Endothelial cell of umbilical vein (primary cell): ENCODE data around the gene ERBB2. TPM values are rescaled to one million over a fixed set of nuclear protein-coding genes. Genes with fewer than 3 reads are reported as not detected.

Experiments
- BruUV-seq: library from RNA; stranded (reverse); fragments of 400-500 nt; replicated peaks from 2 replicates; lab custom pipeline; 2021; lab: Mats Ljungman, UMichigan
- CTCF ChIA-PET: fragments of 300-600, 350-600 bp; sonication (Branson Sonifier 250); formaldehyde crosslinking; loops from one replicate; lab custom pipeline; 2021; ENCODE audit warnings: antibody characterized with exemption, inconsistent platforms; lab: Charles Lee
- POLR2A ChIA-PET: fragments of 300-600, 350-600 bp; sonication (Branson Sonifier 250); formaldehyde crosslinking; loops from one replicate; lab custom pipeline; 2021; ENCODE audit warnings: antibody characterized with exemption, inconsistent platforms; lab: Charles Lee
- DNase-seq: peaks from one replicate; pipeline ENCODE4 v3.0.0-alpha.2; 2011; ENCODE audit warnings: low read depth, low spot score
- FAIRE-seq: peaks from 2 replicates; lab custom pipeline; 2011; peaks lifted over from hg19 to GRCh38; lab: Jason Lieb, UNC
- H2AFZ ChIP-seq: 2 replicates; pipeline ENCODE4 v1.6.0; 2012; ENCODE audit warnings: low read depth, low read length, control low read depth, inconsistent platforms
- H3K27ac ChIP-seq: 2 replicates; pipeline ENCODE4 v1.5.1; 2011; ENCODE audit warnings: low read depth, mild to moderate bottlenecking, control low read depth, low read length, moderate library complexity; ENCODE audit not compliant: insufficient read depth
- H3K27me3 ChIP-seq, 2 experiments: 2 replicates each; pipeline versions ENCODE4 v1.6.0 to v1.6.1; 2011; ENCODE audit warnings: low read length in 2 of 2, mixed read lengths in 1 of 2; ENCODE audit not compliant: control insufficient read depth in 2 of 2, insufficient read depth in 2 of 2
- H3K36me3 ChIP-seq, 2 experiments: 2 replicates in 1 of 2; 3 replicates in 1 of 2; pipeline ENCODE4 v1.5.1; 2011; ENCODE audit warnings: low read length in 2 of 2, mild to moderate bottlenecking in 1 of 2, moderate library complexity in 1 of 2; ENCODE audit not compliant: control insufficient read depth in 2 of 2, insufficient read depth in 2 of 2; ENCODE audit errors: extremely low read depth in 1 of 2
- H3K4me1 ChIP-seq: 3 replicates; pipeline ENCODE4 v1.5.1; 2011; ENCODE audit warnings: mild to moderate bottlenecking, low read length; ENCODE audit not compliant: control insufficient read depth, insufficient read depth; ENCODE audit errors: extremely low read depth
- H3K4me2 ChIP-seq: 2 replicates; pipeline ENCODE4 v1.6.1; 2011; ENCODE audit warnings: low read length, control low read depth, mixed read lengths; ENCODE audit not compliant: insufficient read depth
- H3K4me3 ChIP-seq, 3 experiments: fragments of 200-600 bp in 1 of 3; sonication (generic), shearing (Covaris generic) in 1 of 3; replicated peaks in 1 of 3; 2 replicates each; pipeline ENCODE4 v1.5.1; 2011 to 2016; ENCODE audit warnings: control low read depth in 3 of 3, low read length in 3 of 3, mild to moderate bottlenecking in 2 of 3, inconsistent platforms in 1 of 3, low read depth in 1 of 3, moderate library complexity in 1 of 3; ENCODE audit not compliant: insufficient read depth in 1 of 3
- H3K79me2 ChIP-seq: 2 replicates; pipeline ENCODE4 v1.6.0; 2012; ENCODE audit warnings: low read length, inconsistent platforms; ENCODE audit not compliant: control insufficient read depth, insufficient read depth
- H3K9ac ChIP-seq: replicated peaks from 2 replicates; pipeline ENCODE3; 2011; ENCODE audit warnings: low read length, control low read depth; ENCODE audit not compliant: insufficient read depth; ENCODE audit errors: extremely low read depth
- H3K9me1 ChIP-seq: replicated peaks from 3 replicates; pipeline ENCODE4 v1.6.0; 2011; ENCODE audit warnings: mild to moderate bottlenecking, low read length; ENCODE audit not compliant: control insufficient read depth, insufficient read depth; ENCODE audit errors: extremely low read depth
- H3K9me3 ChIP-seq: replicated peaks from 2 replicates; pipeline ENCODE4 v1.5.1; 2012; ENCODE audit warnings: low read length, inconsistent platforms; ENCODE audit not compliant: control insufficient read depth, insufficient read depth
- H4K20me1 ChIP-seq: replicated peaks from 2 replicates; pipeline ENCODE3; 2011; ENCODE audit warnings: mild to moderate bottlenecking, low read length; ENCODE audit not compliant: control insufficient read depth, insufficient read depth; ENCODE audit errors: extremely low read depth
- CTCF ChIP-seq, 2 donors: IDR thresholded peaks; 1 replicate in 1 of 2; 2 replicates in 1 of 2; pipeline ENCODE4 v1.5.1; 2011; ENCODE audit warnings: low read length in 2 of 2, mild to moderate bottlenecking in 2 of 2, moderate library complexity in 2 of 2, control low read depth in 1 of 2, inconsistent platforms in 1 of 2, low read depth in 1 of 2; ENCODE audit not compliant: insufficient read depth in 1 of 2; ENCODE audit errors: extremely low read depth in 1 of 2
- EZH2 ChIP-seq: IDR thresholded peaks from 2 replicates; pipeline ENCODE4 v1.6.1; 2012; ENCODE audit warnings: borderline replicate concordance, low read depth, mild to moderate bottlenecking, moderate library complexity, low read length, inconsistent platforms; ENCODE audit not compliant: severe bottlenecking
- FOS ChIP-seq: IDR thresholded peaks from 2 replicates; pipeline ENCODE4 v1.6.1; 2011; ENCODE audit warnings: mild to moderate bottlenecking, low read length, moderate library complexity, borderline replicate concordance; ENCODE audit not compliant: insufficient read depth
- GATA2 ChIP-seq: IDR thresholded peaks from 2 replicates; pipeline ENCODE4 v1.7.0; 2011; ENCODE audit warnings: low read depth, mild to moderate bottlenecking, moderate library complexity, mixed read lengths, low read length; ENCODE audit not compliant: insufficient read length, insufficient read depth
- JUN ChIP-seq: IDR thresholded peaks from 2 replicates; pipeline ENCODE4 v1.6.1; 2011; ENCODE audit warnings: borderline replicate concordance, low read depth; ENCODE audit not compliant: insufficient read length, insufficient read depth
- MAX ChIP-seq: IDR thresholded peaks from 2 replicates; pipeline ENCODE4 v1.6.1; 2011; ENCODE audit not compliant: insufficient read depth, insufficient read length
- MYC ChIP-seq: IDR thresholded peaks from one replicate; pipeline ENCODE4 v1.6.1; 2011; ENCODE audit warnings: mild to moderate bottlenecking, low read depth, low read length
- POLR2A ChIP-seq: IDR thresholded peaks from 2 replicates; pipeline ENCODE4 v1.6.1; 2012; ENCODE audit warnings: low read depth, mild to moderate bottlenecking, control low read depth, low read length
- POLR2AphosphoS5 ChIP-seq: IDR thresholded peaks from 2 replicates; pipeline ENCODE4 v1.6.1; 2012; ENCODE audit warnings: low read depth, mild to moderate bottlenecking, control low read depth, low read length, moderate library complexity; ENCODE audit not compliant: insufficient read depth
- dilution Hi-C: fragments of 300-500 bp; cut with MboI; formaldehyde crosslinking; loops from one replicate; pipeline ENCODE4 v1.15.0; 2019; ENCODE audit warnings: low sequenced_read_pairs; ENCODE audit not compliant: extremely low pct_ligation_motif_present
- intact Hi-C: fragments of 100-400 bp; cut with micrococcal nuclease; formaldehyde crosslinking; loops from one replicate; pipeline ENCODE4 v1.10.0; 2022
- polyA plus RNA-seq, 4 experiments: library from polyadenylated mRNA; depleted of rRNA in 3 of 4; stranded (reverse) in 3 of 4; unstranded in 1 of 4; fragments of >200 nt; gene quantifications; 2 replicates each; pipeline versions ENCODE4 v1.2.1 to v1.2.3, GENCODE V29; 2011 to 2012; ENCODE audit warnings: missing spikeins in 1 of 4
- total RNA-seq: library from RNA; stranded (reverse); gene quantifications from 2 replicates; pipeline ENCODE4 v1.2.3, GENCODE V29; 2021

The ERBB2 gene
- total and polyA plus RNA-seq, 2 donors (not counting 3 experiments of a cell fraction or from before 2014, with no cell fraction given): 20.6 to 32.9 TPM

GRCh38 chr17:39757931-39758873 lies 58.3 kb downstream of the ERBB2 start:
- Histone ChIP-seq H3K4me3 (no peak overlapping the region), H3K79me2 (no peaks in the 10 kb centered on the region), H4K20me1 (no peaks in the 10 kb centered on the region), H3K36me3 (no peaks in the 10 kb centered on the region), H3K9me1 (no peaks in the 10 kb centered on the region), H3K27ac (no peak overlapping the region), H3K9ac (no peak overlapping the region), H3K9me3 (no peaks in the 10 kb centered on the region), H3K4me2 (no peak overlapping the region), H3K4me1 (peaks cover 6% of the 10 kb centered on the region), H2AFZ (no peak overlapping the region), H3K27me3 (peaks cover 15 to 25% of the 10 kb centered on the region in 2 experiments)
- ChIA-PET POLR2A (no interaction called here), CTCF (interaction anchor here (1.0 to 1.5 kb wide), 4 partner anchors 19 to 137 kb away, joined by 3 to 5 read pairs (median 4); no protein-coding TSS in a partner anchor)
- no peak for FAIRE-seq
- DNase-seq: no peak
- dilution Hi-C loops: no loop called here
- TF ChIP-seq EZH2 (no peak), JUN (no peak), MAX (no peak), GATA2 (no peak), MYC (no peak), POLR2A (no peak), POLR2AphosphoS5 (no peak), CTCF (IDR thresholded peaks at IDR 0.05; ENCODE audit: extremely low read depth in 1 of 2, insufficient read depth in 1 of 2, low read depth in 1 of 2, low read length in 2 of 2) (no peak), FOS (no peak)
- intact Hi-C loops: no loop called here
- no TSS peak for BruUV-seq
